Right lobe of liver (tissue), 4 donors: ENCODE data around the gene GRIN3A.

Source experiments
- POLR2A ChIP-seq: fragments of 450-650 bp; IDR thresholded peaks from one replicate; pipeline ENCODE4 v1.6.1; 2017; ENCODE audit warnings: antibody characterized with exemption, mild to moderate bottlenecking
- TF ChIP-seq, protein P1 (sequence below), 4 donors: fragments of 200-600 bp in 3 of 4; fragments of 450-650 bp in 1 of 4; IDR thresholded peaks; one replicate each; pipeline versions ENCODE4 v1.5.1 to v1.8.0; 2016 to 2022; ENCODE audit warnings: antibody characterized with exemption in 4 of 4, mild to moderate bottlenecking in 2 of 4
- donor health status: DM: no; HTN: no; CAD: no.
- donor health status: DM: no; HTN: no; CAD: no.
- donor health status: DM: no; HTN: yes; CAD: no.

GRCh38 chr9:101636247-101636646, 102.2 kb downstream of the GRIN3A start:
- TF ChIP-seq, protein P1, sequence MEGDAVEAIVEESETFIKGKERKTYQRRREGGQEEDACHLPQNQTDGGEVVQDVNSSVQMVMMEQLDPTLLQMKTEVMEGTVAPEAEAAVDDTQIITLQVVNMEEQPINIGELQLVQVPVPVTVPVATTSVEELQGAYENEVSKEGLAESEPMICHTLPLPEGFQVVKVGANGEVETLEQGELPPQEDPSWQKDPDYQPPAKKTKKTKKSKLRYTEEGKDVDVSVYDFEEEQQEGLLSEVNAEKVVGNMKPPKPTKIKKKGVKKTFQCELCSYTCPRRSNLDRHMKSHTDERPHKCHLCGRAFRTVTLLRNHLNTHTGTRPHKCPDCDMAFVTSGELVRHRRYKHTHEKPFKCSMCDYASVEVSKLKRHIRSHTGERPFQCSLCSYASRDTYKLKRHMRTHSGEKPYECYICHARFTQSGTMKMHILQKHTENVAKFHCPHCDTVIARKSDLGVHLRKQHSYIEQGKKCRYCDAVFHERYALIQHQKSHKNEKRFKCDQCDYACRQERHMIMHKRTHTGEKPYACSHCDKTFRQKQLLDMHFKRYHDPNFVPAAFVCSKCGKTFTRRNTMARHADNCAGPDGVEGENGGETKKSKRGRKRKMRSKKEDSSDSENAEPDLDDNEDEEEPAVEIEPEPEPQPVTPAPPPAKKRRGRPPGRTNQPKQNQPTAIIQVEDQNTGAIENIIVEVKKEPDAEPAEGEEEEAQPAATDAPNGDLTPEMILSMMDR (IDR thresholded peaks at IDR 0.05) = no peak
- TF ChIP-seq POLR2A = no peak
